ENCODE data around the gene DAZAP1.

DNA sequence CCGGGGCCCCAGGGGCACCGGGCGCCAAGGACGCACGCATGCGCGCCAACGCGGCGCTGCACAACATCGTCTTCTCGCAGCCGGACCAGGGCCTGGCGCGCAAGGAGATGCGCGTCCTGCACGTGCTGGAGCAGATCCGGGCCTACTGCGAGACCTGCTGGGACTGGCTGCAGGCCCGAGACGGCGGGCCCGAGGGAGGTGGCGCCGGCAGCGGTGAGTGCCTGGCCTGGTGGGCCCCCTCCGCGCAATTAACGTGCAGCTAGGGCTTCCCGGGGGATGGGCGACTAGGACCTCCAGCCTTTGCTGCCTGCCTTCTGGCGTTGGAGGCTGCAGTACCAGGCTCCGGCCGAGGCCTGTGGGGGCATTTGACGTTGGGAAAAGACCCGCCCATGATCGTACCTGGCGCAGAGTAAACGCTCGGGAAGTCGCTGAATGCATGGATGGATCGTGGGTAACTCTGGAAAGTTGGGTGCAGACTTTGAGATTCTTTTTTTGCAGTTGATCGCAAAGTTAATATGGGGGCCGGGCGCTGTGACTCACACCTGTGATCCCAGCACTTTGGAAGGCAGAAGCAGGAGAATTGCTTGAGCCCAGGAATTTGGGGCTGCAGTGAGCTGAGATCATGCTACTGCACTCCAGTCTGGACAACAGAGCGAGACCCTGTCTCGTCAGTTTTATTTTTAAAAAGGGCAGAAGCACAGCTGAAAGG lies 49.8 kb downstream of the DAZAP1 start:
- TF ChIP-seq, protein P1, sequence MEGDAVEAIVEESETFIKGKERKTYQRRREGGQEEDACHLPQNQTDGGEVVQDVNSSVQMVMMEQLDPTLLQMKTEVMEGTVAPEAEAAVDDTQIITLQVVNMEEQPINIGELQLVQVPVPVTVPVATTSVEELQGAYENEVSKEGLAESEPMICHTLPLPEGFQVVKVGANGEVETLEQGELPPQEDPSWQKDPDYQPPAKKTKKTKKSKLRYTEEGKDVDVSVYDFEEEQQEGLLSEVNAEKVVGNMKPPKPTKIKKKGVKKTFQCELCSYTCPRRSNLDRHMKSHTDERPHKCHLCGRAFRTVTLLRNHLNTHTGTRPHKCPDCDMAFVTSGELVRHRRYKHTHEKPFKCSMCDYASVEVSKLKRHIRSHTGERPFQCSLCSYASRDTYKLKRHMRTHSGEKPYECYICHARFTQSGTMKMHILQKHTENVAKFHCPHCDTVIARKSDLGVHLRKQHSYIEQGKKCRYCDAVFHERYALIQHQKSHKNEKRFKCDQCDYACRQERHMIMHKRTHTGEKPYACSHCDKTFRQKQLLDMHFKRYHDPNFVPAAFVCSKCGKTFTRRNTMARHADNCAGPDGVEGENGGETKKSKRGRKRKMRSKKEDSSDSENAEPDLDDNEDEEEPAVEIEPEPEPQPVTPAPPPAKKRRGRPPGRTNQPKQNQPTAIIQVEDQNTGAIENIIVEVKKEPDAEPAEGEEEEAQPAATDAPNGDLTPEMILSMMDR (IDR thresholded peaks at IDR 0.05) = no peak
- TF ChIP-seq POLR2A (IDR thresholded peaks at IDR 0.05) (no peak), POLR2AphosphoS5 (IDR thresholded peaks at IDR 0.05) (no peak)

All from breast epithelium (tissue), 3 donors.